Adipose tissue (tissue), 3 donors: Measurements from ENCODE around the gene SLC26A11. TPM values are rescaled to one million over a fixed set of nuclear protein-coding genes. Genes with fewer than 3 reads are reported as not detected.

Source experiments
- H3K27ac ChIP-seq: one replicate; pipeline ENCODE4 v1.5.1; 2013; ENCODE audit warnings: low read depth, low read length
- WGBS, 3 donors: extraction: QIAGEN DNeasy Blood & Tissue Kit; methylation state at CpG; one replicate each; pipeline ENCODE4 v1.1.7; 2013; 5-methylcytosine and 5-hydroxymethylcytosine counted together
- polyA plus RNA-seq, 3 donors: library from polyadenylated mRNA; stranded (reverse); fragments of 200-250 nt; gene quantifications; one replicate each; pipeline ENCODE4 v1.2.3, GENCODE V29; 2013
- donor health status: healthy with polysubstance abuse.
- donor health status: Bipolar disorder and iron deficiency.
- donor health status: healthy.

SLC26A11 gene
- polyA plus RNA-seq, 3 donors, result 5.6 to 7.2 (median 6.9) TPM

DNA sequence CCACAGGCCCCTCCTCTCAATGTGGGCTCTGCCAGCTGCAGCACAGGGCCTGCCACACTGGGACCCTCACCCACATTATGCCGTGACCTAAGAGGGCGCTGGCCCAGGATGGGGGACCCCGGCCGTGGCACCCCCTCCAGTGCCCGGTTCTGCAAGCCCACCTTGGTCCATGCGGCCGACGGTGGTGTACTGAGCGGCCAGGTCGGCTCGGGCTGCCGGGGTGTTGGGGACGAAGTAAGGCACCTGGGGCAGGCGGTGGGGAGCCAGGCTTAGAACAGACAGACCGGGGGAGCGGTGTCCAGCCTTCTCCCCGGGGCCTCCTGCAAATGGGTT is 6.6 kb upstream of the SLC26A11 start:
- no peak overlapping the region for H3K27ac ChIP-seq
- 95 to 97% (median 96%) methylated on average over 17 of the region's 17 CpGs for WGBS, 3 donors

DNA sequence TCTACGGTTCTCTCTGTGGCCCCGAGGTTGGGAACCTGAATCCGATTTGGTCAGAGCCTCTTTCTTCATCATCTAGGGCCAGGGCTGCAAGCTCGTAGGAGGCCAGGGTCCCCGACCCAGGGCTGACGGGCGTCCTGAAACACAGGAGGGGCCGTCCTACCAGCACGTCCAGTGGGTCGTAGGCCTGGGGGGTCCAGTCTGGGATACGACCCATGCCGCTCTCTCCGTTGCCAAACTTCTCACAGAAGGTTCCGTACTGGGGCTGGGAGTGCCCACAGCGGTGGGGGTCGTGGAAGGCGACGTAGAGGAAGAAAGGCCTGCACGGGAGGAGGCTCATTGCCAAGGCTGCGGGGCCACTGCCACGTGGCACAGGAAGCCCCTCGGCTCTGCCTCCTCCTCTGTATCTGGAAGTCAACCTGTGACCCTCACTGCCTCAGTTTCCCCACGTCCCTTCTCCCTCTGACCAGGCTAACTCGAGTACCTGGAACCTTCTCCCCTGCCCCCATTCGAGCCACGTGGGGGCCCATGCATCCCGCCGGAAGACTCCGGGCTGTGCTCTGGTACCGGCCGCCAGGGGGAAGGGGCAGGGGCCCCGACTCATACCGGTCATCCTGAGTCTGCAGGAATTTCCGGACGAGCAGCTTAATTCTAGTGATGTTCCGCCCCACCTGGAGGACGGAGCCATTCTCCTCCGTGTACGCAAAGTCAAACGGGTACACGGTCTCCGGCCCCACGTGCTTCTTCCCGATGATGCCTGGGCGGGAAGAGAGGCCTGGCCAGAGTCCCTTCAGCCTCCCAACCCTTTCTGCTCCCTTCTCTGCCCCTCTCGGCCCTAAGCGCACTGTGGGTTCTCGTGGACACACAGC is 6.0 kb upstream of the SLC26A11 start:
- 91 to 93% (median 91%) methylated on average over 48 of the region's 48 CpGs for WGBS, 3 donors
- H3K27ac ChIP-seq, result no peak overlapping the region

DNA sequence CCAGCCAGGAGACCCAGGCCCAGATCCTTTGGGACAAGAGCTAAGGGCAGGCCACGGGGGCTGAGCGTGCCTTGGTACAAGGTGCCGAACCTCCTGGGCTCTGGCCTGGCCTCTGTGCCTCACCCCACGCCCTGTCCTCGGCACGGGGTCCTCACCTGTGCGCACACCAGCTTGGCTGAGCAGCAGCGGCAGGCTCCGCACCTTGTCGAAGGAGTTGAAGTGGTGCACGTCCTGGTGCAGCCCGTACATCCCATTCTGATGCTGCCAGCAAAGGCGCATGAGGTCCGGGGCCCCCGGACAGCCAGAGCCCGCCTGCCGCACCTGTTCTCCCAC is 5.4 kb upstream of the SLC26A11 start:
- 92 to 94% (median 92%) methylated on average over 15 to 17 of the region's 17 CpGs for WGBS, 3 donors
- H3K27ac ChIP-seq, result no peak overlapping the region

DNA sequence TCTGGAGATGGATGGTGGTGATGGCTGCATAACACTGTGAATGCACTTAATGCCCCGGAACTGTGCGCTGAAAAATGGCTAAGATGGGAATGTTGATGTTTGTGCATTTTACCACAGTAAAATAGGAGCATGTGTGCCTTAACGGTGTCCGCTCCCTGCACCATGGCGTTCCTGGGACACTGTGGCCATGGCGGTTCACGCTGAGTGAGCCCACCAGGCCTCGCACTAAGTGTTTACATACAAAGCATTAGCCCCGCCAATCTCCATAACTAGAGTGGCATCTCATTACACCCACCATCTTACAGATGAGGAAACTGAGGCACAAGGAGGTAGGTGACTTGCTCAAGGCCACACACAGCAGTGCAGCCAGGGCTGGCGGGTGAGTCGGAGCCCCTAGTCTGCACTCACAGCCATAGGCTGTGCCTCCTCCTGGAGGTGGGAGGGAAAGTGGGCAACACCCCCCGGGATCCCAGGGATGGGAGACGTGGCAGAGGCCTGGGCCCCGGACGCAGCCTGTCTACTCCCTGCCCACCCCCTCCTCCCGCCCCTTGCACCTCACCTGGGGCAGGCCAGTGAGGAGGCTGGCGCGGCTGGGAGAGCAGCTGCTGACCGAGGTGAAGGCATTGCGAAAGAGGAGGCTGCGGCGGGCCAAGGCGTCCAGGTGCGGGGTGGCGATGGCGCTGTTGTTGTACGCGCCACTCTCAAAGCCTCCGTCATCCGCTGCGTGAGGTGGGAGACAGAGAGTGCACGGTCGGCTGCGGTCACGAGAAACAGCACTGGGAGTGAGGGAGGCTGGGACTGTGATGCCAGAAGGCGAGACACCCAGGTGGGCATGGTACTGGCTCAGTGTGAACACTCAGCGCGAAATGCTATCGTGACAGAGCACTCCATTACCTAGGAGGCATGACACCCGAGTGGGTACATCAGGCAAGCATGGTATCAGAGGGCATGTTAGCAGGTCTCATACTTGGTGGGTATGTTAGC is 3.5 kb upstream of the SLC26A11 start:
- WGBS, 3 donors, result 94 to 97% (median 97%) methylated on average over 33 to 40 of the region's 40 CpGs

DNA sequence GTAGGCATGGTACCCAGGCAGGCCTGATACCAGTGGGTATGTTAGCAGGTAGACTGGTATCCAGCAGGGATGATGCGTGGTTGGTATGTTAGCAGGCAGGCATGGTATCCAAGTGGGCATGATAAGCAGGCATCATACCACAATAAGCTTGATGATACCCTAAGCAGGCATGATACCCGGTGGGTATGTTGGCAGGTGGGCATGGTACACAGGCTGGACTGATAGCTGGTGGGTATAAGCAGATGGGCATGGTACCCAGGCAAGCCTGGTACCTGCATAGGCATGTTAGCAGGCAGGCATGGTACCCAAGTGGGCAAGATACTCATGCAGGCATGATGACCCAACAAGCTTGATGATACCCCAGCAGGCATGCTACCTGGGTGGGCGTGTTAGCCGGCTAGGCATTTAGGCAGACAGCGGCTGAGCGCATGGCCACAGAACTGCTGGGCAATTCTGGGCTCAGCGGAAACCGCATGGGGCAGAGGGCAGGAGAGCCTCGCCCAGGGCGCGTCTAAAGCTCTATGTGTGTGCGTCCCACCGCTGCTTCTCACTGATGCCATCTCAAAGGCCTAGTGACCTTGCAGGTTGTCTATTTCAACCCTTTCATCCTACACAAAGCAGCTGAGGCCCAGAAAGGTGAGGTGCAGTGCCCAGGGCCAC is 2.4 kb upstream of the SLC26A11 start:
- WGBS, 3 donors, result 93 to 98% (median 96%) methylated on average over 13 of the region's 13 CpGs
- no peak overlapping the region for H3K27ac ChIP-seq

More for the DNA sequence above, 3.5 kb upstream of the SLC26A11 start:
- H3K27ac ChIP-seq, result no peak overlapping the region

DNA sequence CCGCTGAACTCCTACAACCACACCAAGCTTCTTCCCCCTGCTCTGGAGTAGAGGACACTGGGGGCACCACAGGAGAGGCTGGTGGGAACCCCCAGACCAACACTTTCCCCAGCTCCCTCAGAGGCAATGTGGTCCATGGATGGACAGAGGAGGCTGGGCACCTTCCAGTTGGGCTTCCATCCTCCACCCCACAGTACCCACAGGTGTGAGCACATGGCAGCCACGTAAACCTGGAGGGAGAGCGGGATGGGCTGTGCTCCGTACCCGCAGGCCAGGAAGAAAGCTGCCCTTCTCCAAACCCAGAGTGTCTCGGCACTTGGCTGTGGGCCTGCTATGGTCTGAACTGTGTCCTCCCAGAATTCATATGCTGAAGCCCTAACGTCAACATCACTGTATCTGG is 1.8 kb upstream of the SLC26A11 start:
- no peak overlapping the region for H3K27ac ChIP-seq
- 85 to 90% (median 88%) methylated on average over 7 of the region's 7 CpGs for WGBS, 3 donors

DNA sequence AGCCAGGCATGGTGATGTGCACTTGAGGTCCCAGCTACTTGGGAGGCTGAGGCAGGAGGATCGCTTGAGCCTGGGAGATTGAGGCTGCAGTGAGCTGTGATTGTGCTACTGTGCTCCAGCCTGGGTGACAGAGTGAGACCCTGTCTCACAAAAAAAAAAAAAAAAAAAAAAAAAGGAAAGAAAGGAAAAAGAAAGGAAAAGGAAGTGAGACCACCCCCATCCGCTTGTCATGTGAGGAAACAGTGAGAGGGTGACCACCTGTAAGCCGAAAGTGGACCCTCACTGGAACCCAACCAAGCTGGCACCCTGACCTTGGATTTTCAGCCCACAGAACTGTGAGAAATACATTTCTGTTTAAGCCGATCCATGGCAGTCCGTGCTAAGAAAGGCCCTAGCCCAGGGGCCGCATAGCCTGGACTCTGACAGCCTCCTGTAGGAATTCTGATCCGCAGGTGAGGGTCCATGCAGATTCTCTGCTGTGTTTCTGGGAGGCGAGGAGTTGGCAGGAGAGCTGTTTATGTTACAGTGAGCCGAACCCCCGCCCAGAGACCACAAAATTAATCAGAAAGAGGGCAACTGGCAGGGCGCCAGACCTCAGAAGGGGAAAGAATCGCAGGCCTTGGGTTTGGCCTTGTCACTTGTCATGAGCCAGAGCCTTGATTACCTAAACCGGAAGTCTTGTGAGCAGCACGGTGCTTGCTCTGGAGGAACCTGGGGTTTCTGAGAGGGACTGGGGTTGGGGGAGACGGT is 1.0 kb upstream of the SLC26A11 start:
- 22 to 28% (median 24%) methylated on average over 15 of the region's 15 CpGs for WGBS, 3 donors
- no peak overlapping the region for H3K27ac ChIP-seq

DNA sequence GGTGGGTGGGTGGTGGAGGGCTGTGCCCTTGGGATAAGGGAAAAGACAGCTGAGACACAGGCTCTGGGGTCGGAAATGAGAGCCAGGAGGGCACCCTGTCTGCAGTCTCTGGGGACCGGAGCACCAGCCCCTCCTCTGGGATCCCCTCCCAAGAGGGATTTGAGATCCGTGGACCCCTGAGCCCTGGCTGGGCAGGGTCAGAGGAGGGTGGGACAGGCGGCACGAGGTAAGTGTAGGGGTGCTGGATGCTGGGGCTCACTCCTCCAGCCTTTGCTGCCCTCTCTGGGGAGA is 519 bp upstream of the SLC26A11 start:
- 0 to 4% (median 2%) methylated on average over 4 to 5 of the region's 5 CpGs for WGBS, 3 donors
- H3K27ac ChIP-seq, result peak overlapping the region; percentile 13

DNA sequence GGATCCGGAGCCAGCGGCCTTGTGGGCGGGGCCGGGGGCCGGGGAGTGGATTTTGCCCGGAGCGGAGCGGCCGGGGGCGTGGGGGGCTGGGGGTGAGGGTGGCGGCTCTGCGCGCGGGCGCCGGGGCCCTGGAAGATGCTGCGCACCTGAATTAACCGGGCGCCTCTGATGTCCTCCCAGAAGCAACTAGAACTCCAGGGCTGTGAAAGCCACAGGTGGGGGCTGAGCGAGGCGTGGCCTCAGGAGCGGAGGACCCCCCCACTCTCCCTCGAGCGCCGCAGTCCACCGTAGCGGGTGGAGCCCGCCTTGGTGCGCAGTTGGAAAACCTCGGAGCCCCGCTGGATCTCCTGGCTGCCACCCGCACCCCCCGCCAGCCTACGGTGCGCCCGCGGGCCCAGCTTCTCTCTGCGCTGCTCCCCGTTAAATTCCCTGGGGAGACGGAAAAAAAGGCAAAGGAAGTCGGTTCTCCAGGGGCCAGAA is 549 bp downstream of the SLC26A11 start:
- no peak overlapping the region for H3K27ac ChIP-seq

DNA sequence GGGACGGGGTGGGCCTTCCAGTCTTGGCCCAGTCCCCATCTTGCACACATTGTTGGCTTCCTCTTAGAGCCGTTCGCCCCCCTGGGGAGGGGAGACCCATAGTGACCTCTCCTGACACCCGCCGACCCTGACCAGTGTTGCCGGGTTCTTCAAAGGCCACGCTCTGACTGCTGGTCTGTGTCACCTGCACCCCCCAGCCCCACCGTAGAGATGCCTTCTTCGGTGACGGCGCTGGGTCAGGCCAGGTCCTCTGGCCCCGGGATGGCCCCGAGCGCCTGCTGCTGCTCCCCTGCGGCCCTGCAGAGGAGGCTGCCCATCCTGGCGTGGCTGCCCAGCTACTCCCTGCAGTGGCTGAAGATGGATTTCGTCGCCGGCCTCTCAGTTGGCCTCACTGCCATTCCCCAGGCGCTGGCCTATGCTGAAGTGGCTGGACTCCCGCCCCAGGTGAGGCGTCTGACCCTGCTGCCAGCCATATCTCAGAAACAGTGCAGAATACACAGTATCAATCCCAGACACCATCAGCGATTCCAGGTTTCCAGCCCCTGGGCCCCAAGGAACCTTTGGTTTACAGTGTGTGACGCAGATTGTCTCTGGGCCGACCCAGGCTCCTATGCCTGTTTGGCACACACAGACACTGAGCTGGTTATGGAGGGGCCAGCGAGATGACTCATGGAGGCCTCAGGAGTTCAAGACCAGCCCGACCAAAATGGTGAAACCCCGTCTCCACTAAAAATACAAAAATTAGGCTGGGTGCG is 1.3 kb downstream of the SLC26A11 start:
- no peak overlapping the region for H3K27ac ChIP-seq
- 80 to 84% (median 82%) methylated on average over 28 to 29 of the region's 29 CpGs for WGBS, 3 donors

More for the DNA sequence above, 549 bp downstream of the SLC26A11 start:
- WGBS, 3 donors, result 7 to 13% (median 8%) methylated on average over 38 to 41 of the region's 41 CpGs

DNA sequence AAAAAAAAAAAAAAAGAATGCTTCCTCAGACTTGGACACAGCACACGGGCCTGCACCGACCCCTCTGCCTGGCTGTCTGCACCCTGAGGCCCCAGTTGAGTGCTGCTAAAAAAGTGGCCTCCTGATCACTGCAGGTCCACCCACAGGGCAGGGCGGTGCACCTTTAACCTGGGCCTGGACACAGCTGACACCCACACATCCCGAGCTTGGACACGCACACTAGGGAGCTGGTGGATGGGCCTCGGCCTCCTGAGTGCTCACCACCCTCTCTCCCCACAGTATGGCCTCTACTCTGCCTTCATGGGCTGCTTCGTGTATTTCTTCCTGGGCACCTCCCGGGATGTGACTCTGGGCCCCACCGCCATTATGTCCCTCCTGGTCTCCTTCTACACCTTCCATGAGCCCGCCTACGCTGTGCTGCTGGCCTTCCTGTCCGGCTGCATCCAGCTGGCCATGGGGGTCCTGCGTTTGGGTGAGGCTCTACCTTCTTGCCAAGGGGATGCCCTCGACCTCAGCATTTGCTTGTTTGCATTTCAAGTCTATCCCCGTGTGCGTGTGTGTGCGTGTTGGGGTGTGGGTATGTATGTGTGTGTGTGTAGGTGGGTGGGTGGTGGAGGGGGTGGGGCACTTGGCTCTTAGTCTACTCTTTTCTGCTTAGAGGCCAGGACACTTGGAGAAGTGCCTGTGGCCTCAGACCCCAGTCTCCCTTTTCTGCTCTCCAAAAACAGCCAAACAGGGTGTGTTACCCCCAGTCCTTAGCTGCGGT is 2.3 kb downstream of the SLC26A11 start:
- WGBS, 3 donors, result 87 to 92% (median 91%) methylated on average over 17 to 18 of the region's 18 CpGs
- no peak overlapping the region for H3K27ac ChIP-seq

DNA sequence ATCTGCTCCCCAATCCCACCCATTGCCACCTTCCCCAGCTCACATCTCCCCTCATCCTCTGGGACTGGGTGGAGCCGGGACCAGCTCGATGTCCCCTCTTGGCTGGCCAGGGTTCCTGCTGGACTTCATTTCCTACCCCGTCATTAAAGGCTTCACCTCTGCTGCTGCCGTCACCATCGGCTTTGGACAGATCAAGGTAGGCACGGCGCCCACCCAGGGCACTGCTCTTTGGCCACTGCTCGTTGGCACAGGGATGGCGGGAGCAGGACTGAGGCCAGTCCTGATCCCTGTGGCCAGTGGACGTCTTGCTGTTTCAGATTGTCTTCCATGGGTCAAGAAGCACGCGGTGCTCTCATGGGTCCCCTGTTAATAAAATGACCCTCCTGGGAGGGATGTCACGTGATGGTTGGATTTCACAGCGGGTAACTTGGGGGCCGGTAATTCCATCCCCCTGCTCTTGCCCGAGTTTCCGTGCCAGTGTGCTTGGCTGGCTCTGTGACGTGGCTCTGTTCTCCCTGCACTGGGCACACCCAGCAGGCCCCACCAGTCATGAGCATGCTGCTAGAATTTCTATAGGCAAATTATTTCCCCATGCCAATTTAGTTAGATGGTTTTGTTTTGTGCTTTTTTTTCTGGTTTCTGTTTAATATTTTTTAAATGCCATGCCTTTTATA is 3.1 kb downstream of the SLC26A11 start:
- 87 to 92% (median 89%) methylated on average over 18 of the region's 18 CpGs for WGBS, 3 donors
- H3K27ac ChIP-seq, result no peak overlapping the region

DNA sequence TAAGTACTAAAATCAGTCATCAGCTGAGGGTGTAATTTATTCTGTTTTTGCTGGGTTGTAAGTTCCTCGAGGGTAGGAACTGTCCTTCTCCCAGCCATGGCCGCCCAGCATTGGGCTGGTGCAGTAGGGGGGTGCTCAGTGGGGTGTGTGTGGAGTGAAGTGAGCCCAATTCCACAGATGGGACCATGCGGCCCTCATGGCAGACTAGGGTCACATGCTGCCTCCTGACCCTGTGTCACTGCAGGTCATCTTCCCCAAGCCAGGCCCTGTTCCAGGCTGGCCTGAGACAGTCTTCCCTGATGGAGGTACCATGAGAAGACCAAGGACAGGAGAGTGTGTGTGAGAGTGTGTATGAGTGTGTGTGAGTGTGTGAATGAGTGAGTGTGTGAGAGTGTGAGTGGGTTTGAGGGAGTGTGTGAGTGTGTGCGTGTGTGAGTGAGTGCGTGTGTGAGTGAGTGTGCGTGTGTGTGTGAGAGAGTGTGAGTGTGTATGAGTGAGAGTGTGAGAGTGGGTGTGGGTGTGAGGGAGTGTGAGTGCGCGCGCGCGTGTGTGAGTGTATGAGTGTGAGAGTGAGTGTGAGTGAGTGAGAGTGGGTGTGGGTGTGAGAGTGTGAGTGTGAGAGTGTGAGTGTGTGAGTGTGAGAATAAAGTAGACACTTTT is 3.7 kb downstream of the SLC26A11 start:
- WGBS, 3 donors, result 86 to 99% (median 89%) methylated on average over 11 of the region's 11 CpGs
- H3K27ac ChIP-seq, result no peak overlapping the region

DNA sequence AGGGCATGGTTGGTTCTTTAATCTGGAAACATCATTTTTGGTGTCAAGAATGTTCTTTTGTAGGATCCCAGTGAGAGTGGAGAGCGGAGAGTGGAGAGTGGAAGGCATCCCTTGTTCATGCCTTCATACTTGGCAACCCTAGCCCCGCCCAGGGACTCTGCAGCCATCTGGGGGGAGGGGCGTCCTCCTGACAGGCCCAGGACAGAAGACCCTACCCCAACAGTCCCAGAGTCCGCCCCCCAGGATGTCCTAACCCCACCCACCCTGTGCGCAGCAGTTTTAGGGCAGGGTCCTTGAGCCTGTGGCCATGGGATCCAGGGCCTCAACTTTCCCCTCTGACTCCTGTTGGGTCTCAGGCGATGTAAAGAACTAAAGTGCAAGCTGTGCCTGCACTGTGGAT is 4.5 kb downstream of the SLC26A11 start:
- no peak overlapping the region for H3K27ac ChIP-seq
- WGBS, 3 donors, result 88 to 91% (median 89%) methylated on average over 6 of the region's 6 CpGs

DNA sequence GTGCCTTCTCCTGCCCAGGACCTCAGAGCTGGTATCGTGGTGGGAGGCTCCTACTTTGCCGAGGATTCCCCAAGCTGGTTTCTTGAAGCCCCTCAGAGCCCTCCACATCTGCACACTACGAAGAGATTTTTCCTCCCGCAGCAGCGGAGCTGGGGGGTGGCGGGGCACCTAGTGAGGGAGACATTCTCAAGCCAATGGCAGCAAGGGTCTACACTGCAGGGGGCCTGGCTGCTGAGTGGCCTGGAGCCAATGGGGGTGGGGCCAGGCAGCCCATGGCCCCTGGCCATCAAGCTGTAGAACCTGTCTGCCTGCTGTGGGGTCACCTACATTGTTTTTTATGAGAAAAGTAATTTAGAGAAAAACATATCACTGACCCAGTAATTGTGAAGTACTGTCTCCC is 5.0 kb downstream of the SLC26A11 start:
- H3K27ac ChIP-seq, result no peak overlapping the region
- WGBS, 3 donors, result 84 to 96% (median 95%) methylated on average over 6 of the region's 6 CpGs

DNA sequence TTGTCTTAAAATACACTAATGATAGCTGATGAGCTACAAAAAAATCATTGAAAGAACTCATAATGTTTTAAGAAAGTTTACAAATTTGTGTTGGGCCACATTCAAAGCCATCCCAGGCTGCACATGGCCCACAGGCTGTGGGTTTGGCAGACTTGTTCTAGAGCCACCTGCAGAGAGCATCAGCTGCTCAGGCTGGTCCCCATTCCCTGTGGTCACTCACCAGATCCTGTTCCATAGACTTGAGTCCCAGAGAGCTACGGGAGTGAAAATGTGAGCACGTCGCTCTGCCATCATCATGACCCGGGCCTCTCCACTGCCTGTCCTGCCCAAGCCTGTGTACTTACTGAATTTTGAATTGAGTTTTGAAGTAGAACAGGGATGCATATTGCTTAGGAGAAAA is 6.9 kb downstream of the SLC26A11 start:
- WGBS, 3 donors, result 94 to 96% (median 94%) methylated on average over 4 of the region's 4 CpGs
- H3K27ac ChIP-seq, result no peak overlapping the region
